Transverse colon (tissue), 4 donors: ENCODE measurements around the gene PHPT1. TPM values are rescaled to one million over a fixed set of nuclear protein-coding genes. Genes with fewer than 3 reads are reported as not detected.
A peak's percentile ranks its signal among the peaks of the same experiment; 100 is the strongest.

Experiments used
- DNase-seq: peaks from one replicate; pipeline ENCODE4 v3.0.0-alpha.2; 2019
- H3K27ac ChIP-seq, 4 donors: fragments of 200-600 bp; sonication (generic); 2 replicates each; pipeline ENCODE4 v1.5.1; 2016 to 2018; ENCODE audit warnings: inconsistent platforms in 4 of 4
- H3K27me3 ChIP-seq: fragments of 200-600 bp; sonication (generic); 2 replicates; pipeline ENCODE4 v1.5.1; 2017; ENCODE audit warnings: inconsistent platforms
- H3K36me3 ChIP-seq, 4 donors: fragments of 200-600 bp; sonication (generic); 2 replicates each; pipeline ENCODE4 v1.5.1; 2017 to 2019; ENCODE audit warnings: inconsistent platforms in 4 of 4
- H3K4me1 ChIP-seq, 4 donors: fragments of 200-600 bp; sonication (generic); 2 replicates each; pipeline ENCODE4 v1.5.1; 2017 to 2020; ENCODE audit warnings: inconsistent platforms in 4 of 4
- H3K4me3 ChIP-seq, 4 donors: fragments of 200-600 bp; sonication (generic); 1 replicate in 1 of 4; 2 replicates in 3 of 4; pipeline versions ENCODE4 v1.5.1 to v1.6.1; 2017 to 2019; ENCODE audit warnings: inconsistent platforms in 4 of 4
- H3K9me3 ChIP-seq, 2 donors: fragments of 200-600 bp; sonication (generic); 2 replicates each; pipeline ENCODE4 v1.5.1; 2017 to 2019; ENCODE audit warnings: inconsistent platforms in 2 of 2
- EP300 ChIP-seq: sonication (generic); formaldehyde crosslinking; IDR thresholded peaks from one replicate; pipeline ENCODE4 v1.6.1; 2017; ENCODE audit warnings: antibody characterized with exemption, low read depth
- POLR2A ChIP-seq: fragments of 450-650 bp; IDR thresholded peaks from one replicate; pipeline ENCODE4 v1.6.1; 2016; ENCODE audit warnings: antibody characterized with exemption, mild to moderate bottlenecking, moderate library complexity
- POLR2AphosphoS5 ChIP-seq, 3 donors: sonication (generic); formaldehyde crosslinking; IDR thresholded peaks; one replicate each; pipeline ENCODE4 v1.6.1; 2016; ENCODE audit warnings: antibody characterized with exemption in 3 of 3
- WGBS, 2 donors: methylation state at CpG; one replicate each; pipeline ENCODE4 v1.1.5; 2018; ENCODE audit warnings: low coverage in 1 of 2; 5-methylcytosine and 5-hydroxymethylcytosine counted together
- in situ Hi-C, 4 donors: fragments of 200-750 bp; cut with MboI; loops; one replicate each; pipeline versions ENCODE4 v1.15.0 to v1.15.1; 2017; ENCODE audit warnings: low sequenced_read_pairs in 3 of 4, low pct_ligation_motif_present in 1 of 4, low pct_unique_long_range_greater_than_20kb in 1 of 4
- intact Hi-C: fragments of 100-400 bp; cut with DNase I; formaldehyde crosslinking; loops from one replicate; pipeline ENCODE4 v1.15.1; 2023; ENCODE audit warnings: low total_unique reads
- total RNA-seq, 4 donors: library from RNA; depleted of rRNA; stranded (reverse); fragments of >200 nt; gene quantifications; one replicate each; pipeline ENCODE4 v1.1.0, GENCODE V29; 2016
- TF ChIP-seq, protein P1 (sequence below), 5 experiments: fragments of 200-600 bp in 3 of 5; fragments of 450-650 bp in 2 of 5; sonication (generic) in 3 of 5; IDR thresholded peaks; 1 replicate in 2 of 5; 2 replicates in 3 of 5; pipeline ENCODE4 v1.5.1; 2016 to 2017; ENCODE audit warnings: antibody characterized with exemption in 5 of 5, inconsistent platforms in 3 of 5, mild to moderate bottlenecking in 2 of 5, moderate library complexity in 1 of 5

The PHPT1 gene
- total RNA-seq, 4 donors from 2014 or later = 69.7 to 134 (median 107) TPM

DNA sequence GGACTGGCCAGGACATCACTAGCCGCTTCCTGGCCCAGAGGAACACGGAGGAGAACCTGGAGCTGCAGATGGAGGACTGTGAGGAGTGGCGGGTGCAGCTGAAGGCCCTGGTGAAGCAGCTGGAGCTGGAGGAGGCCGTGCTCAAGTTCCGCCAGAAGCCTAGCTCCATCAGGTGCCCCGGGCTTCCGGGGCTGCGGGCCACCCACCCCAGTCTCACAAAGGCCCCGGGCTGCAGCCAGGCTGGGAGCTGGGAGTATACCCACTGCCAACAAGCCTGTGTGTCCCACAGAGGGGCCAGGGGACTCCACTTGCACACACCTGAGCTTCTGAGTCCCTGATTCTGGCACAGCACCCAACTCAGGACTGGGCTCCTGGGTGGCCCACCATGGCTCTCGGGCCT is 43.1 kb upstream of the PHPT1 start:
- Histone ChIP-seq H3K4me1 (peaks cover 23 to 47% (median 35%) of the 10 kb centered on the region in 4 donors), H3K9me3 (no peaks in the 10 kb centered on the region), H3K4me3 (no peak overlapping the region), H3K27me3 (peaks cover 15% of the 10 kb centered on the region), H3K36me3 (no peaks in the 10 kb centered on the region), H3K27ac (no peak overlapping the region)
- intact Hi-C loops (no loop called here), in situ Hi-C loops (no loop called here)
- 98% methylated on average over 10 of the region's 10 CpGs; no CpG with 5 or more reads in 1 of the 2 donors for WGBS, 2 donors
- no peak for DNase-seq
- TF ChIP-seq, protein P1, sequence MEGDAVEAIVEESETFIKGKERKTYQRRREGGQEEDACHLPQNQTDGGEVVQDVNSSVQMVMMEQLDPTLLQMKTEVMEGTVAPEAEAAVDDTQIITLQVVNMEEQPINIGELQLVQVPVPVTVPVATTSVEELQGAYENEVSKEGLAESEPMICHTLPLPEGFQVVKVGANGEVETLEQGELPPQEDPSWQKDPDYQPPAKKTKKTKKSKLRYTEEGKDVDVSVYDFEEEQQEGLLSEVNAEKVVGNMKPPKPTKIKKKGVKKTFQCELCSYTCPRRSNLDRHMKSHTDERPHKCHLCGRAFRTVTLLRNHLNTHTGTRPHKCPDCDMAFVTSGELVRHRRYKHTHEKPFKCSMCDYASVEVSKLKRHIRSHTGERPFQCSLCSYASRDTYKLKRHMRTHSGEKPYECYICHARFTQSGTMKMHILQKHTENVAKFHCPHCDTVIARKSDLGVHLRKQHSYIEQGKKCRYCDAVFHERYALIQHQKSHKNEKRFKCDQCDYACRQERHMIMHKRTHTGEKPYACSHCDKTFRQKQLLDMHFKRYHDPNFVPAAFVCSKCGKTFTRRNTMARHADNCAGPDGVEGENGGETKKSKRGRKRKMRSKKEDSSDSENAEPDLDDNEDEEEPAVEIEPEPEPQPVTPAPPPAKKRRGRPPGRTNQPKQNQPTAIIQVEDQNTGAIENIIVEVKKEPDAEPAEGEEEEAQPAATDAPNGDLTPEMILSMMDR (IDR thresholded peaks at IDR 0.05) = no peak
- TF ChIP-seq POLR2A (no peak), EP300 (no peak), POLR2AphosphoS5 (IDR thresholded peaks at IDR 0.05) (no peak)

DNA sequence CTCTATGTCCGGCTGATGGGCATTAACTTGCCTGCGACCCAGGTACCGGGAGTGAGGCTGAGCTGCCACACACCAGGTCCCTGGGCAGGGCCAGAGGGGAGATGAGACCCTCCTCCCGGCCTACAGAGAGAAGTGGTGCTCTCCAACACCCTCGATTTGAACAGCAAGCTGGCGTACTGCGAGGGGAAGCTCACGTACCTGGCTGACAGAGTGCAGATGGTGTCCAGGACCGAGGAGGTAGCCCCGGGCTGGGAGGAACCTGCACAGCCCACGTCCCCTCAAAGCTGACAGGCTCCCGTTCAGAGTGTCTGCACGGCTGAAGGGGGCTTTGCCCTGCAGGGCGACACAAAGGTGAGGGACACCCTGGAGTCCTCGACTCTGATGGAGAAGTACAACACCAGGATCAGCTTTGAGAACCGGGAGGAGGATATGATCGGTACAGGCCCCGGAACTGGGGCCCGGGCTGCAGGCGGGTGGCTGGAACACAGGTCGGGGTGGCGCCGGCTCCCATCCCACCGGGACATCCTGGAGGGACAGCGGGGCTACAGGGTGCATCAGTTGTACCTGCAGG is 42.5 kb upstream of the PHPT1 start:
- in situ Hi-C loops (no loop called here), intact Hi-C loops (no loop called here)
- Histone ChIP-seq H3K27ac (peak overlapping the region; percentile 91 to 98 (median 94)), H3K4me1 (peaks cover 23 to 42% (median 32%) of the 10 kb centered on the region in 4 donors), H3K27me3 (peaks cover 9% of the 10 kb centered on the region), H3K9me3 (no peaks in the 10 kb centered on the region), H3K4me3 (peak overlapping the region; percentile 34 to 99 (median 94)), H3K36me3 (no peaks in the 10 kb centered on the region)
- 57% methylated on average over 25 of the region's 25 CpGs; no CpG with 5 or more reads in 1 of the 2 donors for WGBS, 2 donors
- TF ChIP-seq EP300 (no peak), POLR2AphosphoS5 (IDR thresholded peaks at IDR 0.05) (no peak), POLR2A (no peak)
- TF ChIP-seq, protein P1 (IDR thresholded peaks at IDR 0.05) = no peak
- DNase-seq = peak; percentile 4

GRCh38 chr9:136807281-136808074 is 41.7 kb upstream of the PHPT1 start, which contains the start of gene RABL6:
Gene RABL6, plus strand, starts transcription at chr9:136807948. Its CDS starts 249 bp downstream, at chr9:136808197.
- TF ChIP-seq, protein P1 (IDR thresholded peaks at IDR 0.05) = no peak
- no peak for TF ChIP-seq EP300
- peak; percentile 67 for TF ChIP-seq POLR2A
- peak; percentile 51 to 80 (median 67) for TF ChIP-seq POLR2AphosphoS5 (IDR thresholded peaks at IDR 0.05)
- 1% methylated on average over 30 of the region's 96 CpGs; no CpG with 5 or more reads in 1 of the 2 donors for WGBS, 2 donors
- peaks cover 23 to 41% (median 31%) of the 10 kb centered on the region in 4 donors for H3K4me1 ChIP-seq
- intact Hi-C loops (no loop called here), in situ Hi-C loops (no loop called here)
- H3K36me3 ChIP-seq = no peaks in the 10 kb centered on the region
- no peaks in the 10 kb centered on the region for H3K9me3 ChIP-seq
- H3K27ac ChIP-seq = peak within 1 kb of the TSS; percentile 91 to 98 (median 94)
- H3K27me3 ChIP-seq = peaks cover 1% of the 10 kb centered on the region
- H3K4me3 ChIP-seq = peak within 1 kb of the TSS; percentile 91 to 99 (median 95)
- DNase-seq = peak; percentile 81

DNA sequence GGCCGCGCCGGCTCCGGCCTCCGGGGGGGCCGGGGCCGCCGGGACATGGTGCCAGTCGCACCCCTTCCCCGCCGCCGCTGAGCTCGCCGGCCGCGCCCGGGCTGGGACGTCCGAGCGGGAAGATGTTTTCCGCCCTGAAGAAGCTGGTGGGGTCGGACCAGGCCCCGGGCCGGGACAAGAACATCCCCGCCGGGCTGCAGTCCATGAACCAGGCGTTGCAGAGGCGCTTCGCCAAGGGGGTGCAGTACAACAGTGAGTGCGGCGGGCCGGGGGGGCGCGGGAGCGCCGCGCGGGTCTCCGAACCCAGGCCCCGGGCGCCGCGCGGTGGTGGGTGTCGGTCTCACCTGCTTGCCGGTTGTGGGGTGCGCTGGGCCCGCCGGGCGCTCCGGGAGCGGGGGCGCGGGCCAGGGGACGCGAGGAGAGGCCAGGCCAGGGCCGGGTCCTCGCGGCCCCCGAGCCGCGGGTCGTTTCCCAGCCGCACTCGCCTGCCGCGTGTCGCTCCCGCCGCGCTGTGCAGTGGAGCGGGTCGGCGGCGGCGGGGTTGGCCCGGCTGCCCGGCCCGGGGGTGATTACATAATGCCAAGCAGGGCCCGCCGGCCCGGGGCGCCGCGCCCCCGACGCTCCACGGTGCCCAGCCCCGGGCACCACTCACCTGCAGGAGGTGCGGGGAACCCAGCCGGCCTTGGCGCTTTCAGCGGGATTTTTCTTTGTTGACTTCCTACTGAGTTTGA is 41.0 kb upstream of the PHPT1 start:
- TF ChIP-seq POLR2A (no peak), EP300 (no peak), POLR2AphosphoS5 (IDR thresholded peaks at IDR 0.05) (no peak)
- TF ChIP-seq, protein P1 (IDR thresholded peaks at IDR 0.05) = no peak
- in situ Hi-C loops = no loop called here
- H3K36me3 ChIP-seq = peaks cover 0 to 7% (median 2%) of the 10 kb centered on the region in 4 donors
- H3K4me1 ChIP-seq = peaks cover 23 to 41% (median 31%) of the 10 kb centered on the region in 4 donors
- H3K4me3 ChIP-seq = peak overlapping the region; percentile 91 to 99 (median 95)
- H3K9me3 ChIP-seq = no peaks in the 10 kb centered on the region
- peak overlapping the region; percentile 91 to 98 (median 94) for H3K27ac ChIP-seq
- peak; percentile 35 for DNase-seq
- intact Hi-C loops = no loop called here
- WGBS, 2 donors = 0% methylated on average over 48 of the region's 93 CpGs; no CpG with 5 or more reads in 1 of the 2 donors
- H3K27me3 ChIP-seq = no peaks in the 10 kb centered on the region
